ENCODE data around the gene TST.

TST gene

DNA sequence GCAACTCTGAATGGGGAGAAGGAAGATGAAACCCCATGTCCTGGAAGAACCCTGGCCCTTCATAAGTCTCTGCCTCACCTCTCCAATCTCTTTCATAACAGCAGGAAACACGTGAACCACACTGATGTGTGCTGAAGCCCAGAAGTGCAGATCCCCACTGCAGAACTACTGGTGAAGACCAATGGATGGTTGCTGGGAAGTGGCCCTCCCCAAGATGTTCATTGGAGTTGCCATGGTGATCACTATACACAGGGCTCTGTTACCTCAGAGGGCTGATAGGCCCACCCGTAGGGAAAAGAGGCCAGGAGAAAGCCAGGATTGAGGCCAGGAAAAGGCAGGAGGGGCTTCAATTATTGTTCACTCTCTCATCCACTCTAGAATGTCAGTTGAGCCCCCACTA lies 11.6 kb downstream of the TST start:
- DNase-seq (ENCODE audit: low read depth): no peak
- H3K4me3 ChIP-seq (ENCODE audit: low read length): no peak overlapping the region
- TF ChIP-seq, protein P1, sequence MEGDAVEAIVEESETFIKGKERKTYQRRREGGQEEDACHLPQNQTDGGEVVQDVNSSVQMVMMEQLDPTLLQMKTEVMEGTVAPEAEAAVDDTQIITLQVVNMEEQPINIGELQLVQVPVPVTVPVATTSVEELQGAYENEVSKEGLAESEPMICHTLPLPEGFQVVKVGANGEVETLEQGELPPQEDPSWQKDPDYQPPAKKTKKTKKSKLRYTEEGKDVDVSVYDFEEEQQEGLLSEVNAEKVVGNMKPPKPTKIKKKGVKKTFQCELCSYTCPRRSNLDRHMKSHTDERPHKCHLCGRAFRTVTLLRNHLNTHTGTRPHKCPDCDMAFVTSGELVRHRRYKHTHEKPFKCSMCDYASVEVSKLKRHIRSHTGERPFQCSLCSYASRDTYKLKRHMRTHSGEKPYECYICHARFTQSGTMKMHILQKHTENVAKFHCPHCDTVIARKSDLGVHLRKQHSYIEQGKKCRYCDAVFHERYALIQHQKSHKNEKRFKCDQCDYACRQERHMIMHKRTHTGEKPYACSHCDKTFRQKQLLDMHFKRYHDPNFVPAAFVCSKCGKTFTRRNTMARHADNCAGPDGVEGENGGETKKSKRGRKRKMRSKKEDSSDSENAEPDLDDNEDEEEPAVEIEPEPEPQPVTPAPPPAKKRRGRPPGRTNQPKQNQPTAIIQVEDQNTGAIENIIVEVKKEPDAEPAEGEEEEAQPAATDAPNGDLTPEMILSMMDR (IDR thresholded peaks at IDR 0.05; ENCODE audit: insufficient read depth, low read depth, low read length, missing control alignments): no peak

DNA sequence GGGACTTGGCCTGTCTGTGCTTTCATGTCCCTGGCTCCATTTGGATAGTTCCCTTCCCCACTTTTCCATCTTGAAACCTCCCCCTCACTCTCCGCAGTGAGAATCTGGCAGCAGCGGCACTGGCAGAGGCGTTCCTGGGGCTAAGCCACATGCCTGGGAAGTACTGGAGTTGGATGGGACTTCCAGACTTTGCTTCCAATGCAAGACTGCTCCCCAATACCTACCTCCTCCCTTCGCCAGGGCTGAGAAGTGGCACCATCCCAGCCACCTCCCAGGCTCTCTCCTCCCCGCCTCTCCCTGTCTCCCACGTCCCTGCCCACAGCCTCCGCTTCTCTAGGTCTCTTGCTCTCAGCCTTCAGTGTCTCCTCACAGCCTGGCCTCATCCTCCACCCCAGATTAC lies 16.6 kb downstream of the TST start:
- TF ChIP-seq, protein P1 (IDR thresholded peaks at IDR 0.05; ENCODE audit: insufficient read depth, low read depth, low read length, missing control alignments): no peak
- no peak for DNase-seq (ENCODE audit: low read depth)
- no peak overlapping the region for H3K4me3 ChIP-seq (ENCODE audit: low read length)

DNA sequence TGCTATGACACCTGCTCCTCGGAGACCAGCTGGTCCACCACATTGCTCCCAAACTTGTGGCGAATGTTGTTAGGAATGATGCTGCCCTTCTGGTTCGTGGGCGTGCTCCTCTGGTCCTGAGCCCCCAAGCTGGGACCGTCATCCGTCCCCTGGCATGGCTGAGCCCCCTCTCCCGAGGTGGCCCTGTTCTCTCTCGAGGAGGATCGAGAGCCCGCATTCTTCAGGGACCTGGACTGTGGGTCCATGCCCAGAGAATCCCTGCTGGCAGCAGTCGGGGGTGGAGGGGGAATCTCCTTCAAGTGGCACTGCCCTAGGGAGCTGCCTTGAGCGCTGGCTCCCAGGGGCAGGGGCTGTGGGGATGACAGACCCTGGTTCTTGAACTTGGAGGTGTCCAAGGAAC lies 17.4 kb downstream of the TST start:
- TF ChIP-seq, protein P1 (IDR thresholded peaks at IDR 0.05; ENCODE audit: insufficient read depth, low read depth, low read length, missing control alignments): no peak
- no peak for DNase-seq (ENCODE audit: low read depth)
- no peak overlapping the region for H3K4me3 ChIP-seq (ENCODE audit: low read length)

DNA sequence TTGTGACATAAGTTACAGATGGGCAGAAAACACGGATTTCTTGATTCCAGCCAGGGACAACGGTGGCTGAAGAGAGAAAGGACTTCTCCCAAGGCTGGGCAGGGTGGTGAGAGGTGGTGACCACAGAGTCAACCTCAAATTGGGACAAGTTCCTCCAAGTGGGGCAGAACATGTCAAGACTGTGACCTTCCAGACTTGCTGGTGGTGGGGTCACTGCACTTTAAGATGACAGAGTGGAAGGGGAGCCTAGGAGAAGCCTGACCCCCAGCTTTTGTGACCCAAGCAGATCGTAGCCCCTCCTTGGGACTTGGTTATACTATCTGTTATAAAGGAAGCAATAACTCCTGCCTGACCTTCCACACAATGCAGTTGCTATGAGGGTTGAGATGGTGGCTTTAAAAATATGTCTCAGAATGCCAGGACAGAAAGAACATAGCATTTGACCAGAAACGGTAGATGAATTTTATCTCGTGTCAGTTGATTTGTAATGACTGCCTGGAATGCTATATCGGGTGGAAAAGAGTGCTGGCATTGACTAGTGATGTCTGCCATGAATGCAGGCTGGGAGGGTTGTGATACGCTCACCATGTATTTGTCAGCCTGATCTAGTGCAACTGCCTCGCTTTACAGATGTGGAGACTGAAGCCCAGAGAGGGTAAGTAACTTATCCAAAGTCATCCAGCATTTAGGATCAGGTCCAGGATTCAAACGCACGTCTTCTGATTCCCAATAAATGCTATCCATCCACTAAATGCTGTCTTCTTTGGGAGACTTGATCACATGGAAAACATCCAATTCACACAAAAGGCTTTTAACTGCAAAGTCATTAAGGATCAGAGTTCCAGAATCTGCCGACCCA lies 18.3 kb downstream of the TST start:
- DNase-seq (ENCODE audit: low read depth): no peak
- H3K4me3 ChIP-seq (ENCODE audit: low read length): no peak overlapping the region
- TF ChIP-seq, protein P1 (IDR thresholded peaks at IDR 0.05; ENCODE audit: insufficient read depth, low read depth, low read length, missing control alignments): no peak

DNA sequence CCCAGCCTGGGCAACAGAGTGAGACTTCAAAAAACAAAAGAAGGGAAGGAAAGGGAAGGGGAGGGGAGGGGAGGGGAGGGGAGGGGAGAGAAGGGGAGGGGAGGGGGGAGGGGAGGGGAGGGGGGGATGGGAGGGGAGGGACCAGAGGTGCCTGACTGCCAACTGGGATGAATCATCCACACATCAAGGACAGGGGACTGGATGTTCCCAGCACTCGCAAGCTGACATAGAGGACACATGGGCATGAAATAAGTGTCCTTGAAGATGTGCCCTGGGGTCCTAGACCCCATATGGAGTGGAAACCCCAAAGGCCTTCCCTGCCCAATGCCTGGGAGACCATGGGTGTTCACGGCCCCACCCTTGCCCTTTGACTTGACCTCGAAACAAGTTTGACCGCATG lies 19.8 kb downstream of the TST start:
- no peak overlapping the region for H3K4me3 ChIP-seq (ENCODE audit: low read length)
- peak; percentile 21 for DNase-seq (ENCODE audit: low read depth)
- TF ChIP-seq, protein P1 (IDR thresholded peaks at IDR 0.05; ENCODE audit: insufficient read depth, low read depth, low read length, missing control alignments): no peak

DNA sequence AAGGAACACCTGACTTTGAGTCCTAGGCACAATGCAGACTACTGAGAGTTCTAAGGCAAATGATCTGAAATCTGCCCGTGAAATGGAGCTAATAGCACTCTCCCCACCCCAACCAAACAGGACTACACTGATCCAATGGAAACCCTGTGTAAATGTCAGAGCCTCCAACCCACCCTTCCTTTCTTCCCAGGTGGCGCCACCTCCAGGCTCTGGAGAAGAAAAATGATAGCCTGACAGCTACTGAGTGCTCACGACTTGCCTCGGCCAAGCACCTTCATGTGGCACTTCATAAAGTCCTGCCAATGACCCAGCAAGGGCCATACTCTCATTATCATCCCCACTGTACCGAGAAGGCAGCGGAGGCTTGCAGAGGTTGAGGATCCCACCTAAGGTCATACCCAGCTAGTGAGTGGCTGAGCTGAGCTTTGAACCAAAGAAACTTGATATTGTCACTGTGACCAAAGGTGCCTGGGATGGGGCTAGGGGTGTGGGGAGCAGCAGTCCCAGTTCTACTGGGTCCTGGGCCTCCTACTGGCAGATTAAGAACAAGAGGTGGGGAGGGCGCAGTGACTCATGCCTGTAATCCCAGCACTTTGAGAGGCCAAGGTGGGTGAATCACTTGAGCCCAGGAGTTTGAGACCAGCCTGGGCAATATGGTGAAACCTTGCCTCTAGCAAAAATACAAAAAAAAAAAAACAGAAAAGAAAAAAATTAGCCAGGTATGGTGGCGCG lies 20.5 kb downstream of the TST start:
- TF ChIP-seq, protein P1 (IDR thresholded peaks at IDR 0.05; ENCODE audit: insufficient read depth, low read depth, low read length, missing control alignments): no peak
- H3K4me3 ChIP-seq (ENCODE audit: low read length): no peak overlapping the region
- peak; percentile 68 for DNase-seq (ENCODE audit: low read depth)
